ENCODE results near the gene ETAA1. TPM values are rescaled to one million over a fixed set of nuclear protein-coding genes. Genes with fewer than 3 reads are reported as not detected.

ETAA1 gene
- total RNA-seq, 1 experiment from 2014 or later, result 18.8 TPM

GRCh38 chr2:67400560-67401485 lies 3.7 kb downstream of the ETAA1 start:
- no peak overlapping the region for H3K4me3 Mint-ChIP-seq
- no peak overlapping the region for H3K27ac Mint-ChIP-seq
- no peak overlapping the region for H2BK120ac ChIP-seq (ENCODE audit: low read depth, low read length, poor library complexity, severe bottlenecking)
- no peak overlapping the region for H3K14ac ChIP-seq (ENCODE audit: insufficient read depth, low read length)
- H3K79me1 ChIP-seq (ENCODE audit: insufficient read depth, low read depth, low read length, poor library complexity, severe bottlenecking), result no peaks in the 10 kb centered on the region
- H4K91ac ChIP-seq (ENCODE audit: insufficient read length, low read depth, low read length), result no peak overlapping the region
- no peaks in the 10 kb centered on the region for H3K27me3 Mint-ChIP-seq (ENCODE audit: low read depth)
- no peak overlapping the region for H3K4me2 ChIP-seq (ENCODE audit: insufficient read depth, insufficient read length, low read length)
- H3K79me2 ChIP-seq (ENCODE audit: insufficient read depth, low read length), result no peaks in the 10 kb centered on the region; the same call in 1 of the 2 replicates
- no peaks in the 10 kb centered on the region; a peak in 1 of 5 replicates for H3K9me3 Mint-ChIP-seq
- peaks cover 14 to 23% of the 10 kb centered on the region in 2 experiments for H3K4me1 Mint-ChIP-seq
- no peak overlapping the region for H3T11ph ChIP-seq (ENCODE audit: low read length)
- no peak overlapping the region for H4K8ac ChIP-seq (replicated peaks; ENCODE audit: insufficient read length, low read depth, low read length)
- H3K4me1 ChIP-seq (ENCODE audit: insufficient read depth, low read length), result no peaks in the 10 kb centered on the region
- H2BK5ac ChIP-seq (ENCODE audit: insufficient read length, low read length), result no peak overlapping the region
- no peak overlapping the region for H2AFZ ChIP-seq (ENCODE audit: low read length)
- H3K9me3 ChIP-seq (ENCODE audit: control insufficient read depth, low read depth, low read length), result no peaks in the 10 kb centered on the region
- WGBS (ENCODE audit: extremely low coverage, insufficient read length, low lambda C conversion rate), result no CpG with 5 or more reads among the region's 4 CpGs
- H3K4ac ChIP-seq (ENCODE audit: low read depth, low read length), result no peak overlapping the region
- no peak overlapping the region for H2BK12ac ChIP-seq (ENCODE audit: insufficient read length, low read depth, low read length)
- H2BK15ac ChIP-seq (ENCODE audit: low read depth, low read length), result no peak overlapping the region
- H3K36me3 Mint-ChIP-seq (ENCODE audit: insufficient read depth in 1 of 3, low read depth in 3 of 3), result peaks cover 12 to 47% (median 36%) of the 10 kb centered on the region in 3 experiments
- peaks cover 3% of the 10 kb centered on the region for H3K23me2 ChIP-seq (ENCODE audit: insufficient read length, low read depth, low read length, poor library complexity, severe bottlenecking)
- H3K27me3 ChIP-seq (ENCODE audit: insufficient read depth, low read length), result no peaks in the 10 kb centered on the region
- DNase-seq, result no peak
- H2AK5ac ChIP-seq (ENCODE audit: insufficient read length, low read length), result no peak overlapping the region
- no peak overlapping the region for H3K27ac ChIP-seq (ENCODE audit: insufficient read length, low read depth, low read length)
- no peak overlapping the region for H4K5ac ChIP-seq (ENCODE audit: insufficient read length, low read depth, low read length)
- no peak overlapping the region for H3K18ac ChIP-seq (ENCODE audit: insufficient read length, low read depth, low read length)
- H4K20me1 ChIP-seq (ENCODE audit: control insufficient read depth, insufficient read depth, insufficient read length), result no peaks in the 10 kb centered on the region
- no peak overlapping the region for H3K56ac ChIP-seq (ENCODE audit: insufficient read length, low read depth, low read length)
- no peak overlapping the region for H3K23ac ChIP-seq (ENCODE audit: insufficient read length, low read depth, low read length)
- TF ChIP-seq, protein P1, sequence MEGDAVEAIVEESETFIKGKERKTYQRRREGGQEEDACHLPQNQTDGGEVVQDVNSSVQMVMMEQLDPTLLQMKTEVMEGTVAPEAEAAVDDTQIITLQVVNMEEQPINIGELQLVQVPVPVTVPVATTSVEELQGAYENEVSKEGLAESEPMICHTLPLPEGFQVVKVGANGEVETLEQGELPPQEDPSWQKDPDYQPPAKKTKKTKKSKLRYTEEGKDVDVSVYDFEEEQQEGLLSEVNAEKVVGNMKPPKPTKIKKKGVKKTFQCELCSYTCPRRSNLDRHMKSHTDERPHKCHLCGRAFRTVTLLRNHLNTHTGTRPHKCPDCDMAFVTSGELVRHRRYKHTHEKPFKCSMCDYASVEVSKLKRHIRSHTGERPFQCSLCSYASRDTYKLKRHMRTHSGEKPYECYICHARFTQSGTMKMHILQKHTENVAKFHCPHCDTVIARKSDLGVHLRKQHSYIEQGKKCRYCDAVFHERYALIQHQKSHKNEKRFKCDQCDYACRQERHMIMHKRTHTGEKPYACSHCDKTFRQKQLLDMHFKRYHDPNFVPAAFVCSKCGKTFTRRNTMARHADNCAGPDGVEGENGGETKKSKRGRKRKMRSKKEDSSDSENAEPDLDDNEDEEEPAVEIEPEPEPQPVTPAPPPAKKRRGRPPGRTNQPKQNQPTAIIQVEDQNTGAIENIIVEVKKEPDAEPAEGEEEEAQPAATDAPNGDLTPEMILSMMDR (conservative IDR thresholded peaks at IDR 0.05), result no peak
- no peak overlapping the region for H3K9ac ChIP-seq (ENCODE audit: extremely low read depth, insufficient read length, low read length)
- H2BK20ac ChIP-seq (ENCODE audit: low read depth, low read length, poor library complexity, severe bottlenecking), result no peak overlapping the region
